ENCODE data around the gene SYNRG.

GRCh38 chr17:37518826-37519225, 90.4 kb downstream of the SYNRG start:
- TF ChIP-seq, protein P1, sequence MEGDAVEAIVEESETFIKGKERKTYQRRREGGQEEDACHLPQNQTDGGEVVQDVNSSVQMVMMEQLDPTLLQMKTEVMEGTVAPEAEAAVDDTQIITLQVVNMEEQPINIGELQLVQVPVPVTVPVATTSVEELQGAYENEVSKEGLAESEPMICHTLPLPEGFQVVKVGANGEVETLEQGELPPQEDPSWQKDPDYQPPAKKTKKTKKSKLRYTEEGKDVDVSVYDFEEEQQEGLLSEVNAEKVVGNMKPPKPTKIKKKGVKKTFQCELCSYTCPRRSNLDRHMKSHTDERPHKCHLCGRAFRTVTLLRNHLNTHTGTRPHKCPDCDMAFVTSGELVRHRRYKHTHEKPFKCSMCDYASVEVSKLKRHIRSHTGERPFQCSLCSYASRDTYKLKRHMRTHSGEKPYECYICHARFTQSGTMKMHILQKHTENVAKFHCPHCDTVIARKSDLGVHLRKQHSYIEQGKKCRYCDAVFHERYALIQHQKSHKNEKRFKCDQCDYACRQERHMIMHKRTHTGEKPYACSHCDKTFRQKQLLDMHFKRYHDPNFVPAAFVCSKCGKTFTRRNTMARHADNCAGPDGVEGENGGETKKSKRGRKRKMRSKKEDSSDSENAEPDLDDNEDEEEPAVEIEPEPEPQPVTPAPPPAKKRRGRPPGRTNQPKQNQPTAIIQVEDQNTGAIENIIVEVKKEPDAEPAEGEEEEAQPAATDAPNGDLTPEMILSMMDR (IDR thresholded peaks at IDR 0.05), result no peak
- TF ChIP-seq POLR2AphosphoS5 (IDR thresholded peaks at IDR 0.05) (no peak), EP300 (IDR thresholded peaks at IDR 0.05) (no peak), POLR2A (IDR thresholded peaks at IDR 0.05) (no peak)

All from stomach (tissue), 4 donors.